K562 (cell line): ENCODE data around the gene YPEL4. TPM values are rescaled to one million over a fixed set of nuclear protein-coding genes. Genes with fewer than 3 reads are reported as not detected.
A peak's percentile ranks its signal among the peaks of the same experiment; 100 is the strongest.

Source experiments
- DIDO1 ChIP-seq: fragments of 450-650 bp; IDR thresholded peaks from 2 replicates; pipeline ENCODE4 v1.6.1; 2016; ENCODE audit warnings: low read depth, missing biosample characterization, missing genetic modification characterization
- ELF1 ChIP-seq: fragments of 200-800 bp; sonication (Bioruptor generic); IDR thresholded peaks from 2 replicates; pipeline ENCODE4 v1.6.1; 2016; ENCODE audit warnings: missing genetic modification characterization, missing compliant biosample characterization
- ETV1 ChIP-seq: fragments of 450-650 bp; conservative IDR thresholded peaks from 2 replicates; pipeline ENCODE4 v1.6.1; 2016; ENCODE audit warnings: missing genetic modification characterization, control low read depth, low read depth, missing compliant biosample characterization
- GATAD2B ChIP-seq: fragments of 450-650 bp; IDR thresholded peaks from 2 replicates; pipeline ENCODE4 v1.6.1; 2017; ENCODE audit warnings: mild to moderate bottlenecking, borderline replicate concordance
- IRF2 ChIP-seq: sonication (generic); formaldehyde crosslinking; IDR thresholded peaks from 2 replicates; pipeline ENCODE4 v1.8.1; 2022; ENCODE audit warnings: mild to moderate bottlenecking, missing genetic modification reagents
- MTF1 ChIP-seq: fragments of 250-450 bp; sonication (Bioruptor Pico); IDR thresholded peaks from 2 replicates; pipeline ENCODE4 v1.9.0; 2021; ENCODE audit warnings: moderate library complexity, mild to moderate bottlenecking, inconsistent platforms, borderline replicate concordance
- NONO ChIP-seq, 2 experiments: fragments of 200-400 bp in 1 of 2; fragments of 450-650 bp in 1 of 2; formaldehyde crosslinking in 1 of 2; IDR thresholded peaks; 2 replicates each; pipeline ENCODE4 v1.6.1; 2017; ENCODE audit warnings: low read depth in 2 of 2, mild to moderate bottlenecking in 2 of 2, moderate library complexity in 2 of 2, low read length in 1 of 2
- SPI1 ChIP-seq: IDR thresholded peaks from 2 replicates; pipeline ENCODE4 v1.6.1; 2011; ENCODE audit warnings: low read depth, low read length, control low read depth, borderline replicate concordance
- TAL1 ChIP-seq: fragments of 450-650 bp; IDR thresholded peaks from 2 replicates; pipeline ENCODE4 v1.6.1; 2016; ENCODE audit warnings: mild to moderate bottlenecking
- polyA plus RNA-seq, 8 experiments: library from polyadenylated mRNA; depleted of rRNA in 4 of 8; stranded (reverse) in 5 of 8; unstranded in 3 of 8; fragments of >200 nt; fragmentation: Nextera tagmentation in 2 of 8; fragmentation: Illumina TruSeq in 1 of 8; extraction: Ambion mirVana in 2 of 8; extraction: Trizol in 1 of 8; gene quantifications; 2 replicates each; pipeline versions ENCODE4 v1.2.1 to v1.2.3, GENCODE V29; 2011 to 2014; ENCODE audit warnings: inconsistent platforms in 1 of 8, missing spikeins in 1 of 8
- total RNA-seq, 7 experiments: library from RNA; depleted of rRNA in 6 of 7; stranded (reverse); fragments of >200 nt in 6 of 7; fragmentation: Illumina TruSeq in 2 of 7; extraction: Trizol in 2 of 7; gene quantifications; 2 replicates each; pipeline versions ENCODE4 v1.2.1 to v1.2.3, GENCODE V29; 2011 to 2021; ENCODE audit warnings: low replicate concordance in 1 of 7
- TF ChIP-seq, protein P1 (sequence below): fragments of 450-650 bp; conservative IDR thresholded peaks from 2 replicates; pipeline ENCODE4 v1.6.1; 2016; ENCODE audit warnings: missing genetic modification characterization, low read depth, mild to moderate bottlenecking, missing compliant biosample characterization, moderate library complexity

YPEL4 gene
- total and polyA plus RNA-seq, 9 of the 15 experiments (the other 6 are each of a cell fraction or from before 2014, with no cell fraction given) = 0.07 to 1.4 (median 0.40) TPM; not detected in 2

DNA sequence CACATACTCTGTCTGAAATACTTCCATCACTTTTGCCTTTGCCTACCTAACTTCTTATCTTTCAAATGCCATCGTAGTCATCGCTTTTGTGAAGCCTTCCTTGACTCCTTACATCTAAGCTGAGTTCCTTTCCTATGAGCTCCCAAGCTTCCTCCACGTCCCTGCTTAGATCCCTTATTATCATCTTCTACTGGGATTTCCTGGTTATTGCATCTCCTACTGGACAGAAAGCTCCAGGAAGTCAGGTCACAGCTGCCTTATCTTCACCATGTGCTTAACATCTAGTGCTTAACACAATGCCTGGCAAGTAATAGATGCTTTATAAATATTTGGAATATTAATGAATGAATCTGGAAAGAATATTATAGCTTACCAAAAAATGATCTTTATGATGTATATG is 5.9 kb downstream of the YPEL4 start (continued):
- TF ChIP-seq DIDO1 (tag) (no peak), GATAD2B (no peak), IRF2 (CRISPR knock-in tag) (no peak), TAL1 (no peak), ETV1 (tag) (0 out of 2 replicates have a peak, but pooled peaks have one; percentile 8), SPI1 (no peak), ELF1 (peak; percentile 66; the same call in 1 of the 2 replicates), MTF1 (no peak), NONO (IDR thresholded peaks at IDR 0.05; ENCODE audit: low read depth in 2 of 2, low read length in 1 of 2) (no peak)
- TF ChIP-seq, protein P1, sequence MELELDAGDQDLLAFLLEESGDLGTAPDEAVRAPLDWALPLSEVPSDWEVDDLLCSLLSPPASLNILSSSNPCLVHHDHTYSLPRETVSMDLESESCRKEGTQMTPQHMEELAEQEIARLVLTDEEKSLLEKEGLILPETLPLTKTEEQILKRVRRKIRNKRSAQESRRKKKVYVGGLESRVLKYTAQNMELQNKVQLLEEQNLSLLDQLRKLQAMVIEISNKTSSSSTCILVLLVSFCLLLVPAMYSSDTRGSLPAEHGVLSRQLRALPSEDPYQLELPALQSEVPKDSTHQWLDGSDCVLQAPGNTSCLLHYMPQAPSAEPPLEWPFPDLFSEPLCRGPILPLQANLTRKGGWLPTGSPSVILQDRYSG (tag) = no peak
